GM12878 (cell line): Measurements from ENCODE around the gene COL13A1. TPM values are rescaled to one million over a fixed set of nuclear protein-coding genes. Genes with fewer than 3 reads are reported as not detected.

Source experiments
- ATAC-seq: fragments of 200-7000 bp; cut with Tn5 transposase; 3 replicates; pipeline ENCODE4 v1.9.1; 2020; ENCODE audit warnings: mild to moderate bottlenecking, moderate library complexity
- BruUV-seq: library from RNA; stranded (reverse); fragments of 400-500 nt; replicated peaks from 2 replicates; lab custom pipeline; 2021; lab: Mats Ljungman, UMichigan
- CTCF ChIA-PET: fragments of 300-600 bp; sonication (Branson Sonifier 250); formaldehyde crosslinking; extraction: SDS; loops from one replicate; lab custom pipeline; 2021; ENCODE audit warnings: inconsistent platforms; lab: Yijun Ruan, JAX
- POLR2A ChIA-PET: fragments of 350-600 bp; formaldehyde crosslinking; extraction: SDS; loops from one replicate; lab custom pipeline; 2021; ENCODE audit warnings: inconsistent platforms; lab: Charles Lee
- RAD21 ChIA-PET: fragments of 300-600 bp; sonication (Branson Sonifier 250); formaldehyde crosslinking; loops from one replicate; lab custom pipeline; 2023; ENCODE audit warnings: antibody characterized with exemption; ENCODE audit not compliant: unreplicated experiment; lab: Charles Lee
- SMC1A ChIA-PET: fragments of 300-600 bp; sonication (Branson Sonifier 250); formaldehyde crosslinking; loops from one replicate; lab custom pipeline; 2023; ENCODE audit not compliant: unreplicated experiment, uncharacterized antibody; lab: Charles Lee
- DNase-seq: peaks from one replicate; pipeline ENCODE4 v3.0.0-alpha.2; 2011; ENCODE audit warnings: low read depth, low spot score
- FAIRE-seq: peaks from 3 replicates; lab custom pipeline; 2011; peaks lifted over from hg19 to GRCh38; lab: Jason Lieb, UNC
- H2AFZ ChIP-seq: 2 replicates; pipeline ENCODE4 v1.6.0; 2011; ENCODE audit warnings: low read depth, low read length, control low read depth; ENCODE audit not compliant: control insufficient read depth
- H3K27ac ChIP-seq: 2 replicates; pipeline ENCODE4 v1.5.1; 2011; ENCODE audit warnings: control low read depth; ENCODE audit not compliant: control insufficient read depth, insufficient read depth
- H3K27me3 ChIP-seq, 2 experiments: replicated peaks in 1 of 2; 2 replicates each; pipeline versions ENCODE4 v1.6.0 to v1.6.1; 2011; ENCODE audit warnings: low read length in 1 of 2; ENCODE audit not compliant: control insufficient read depth in 2 of 2, insufficient read depth in 2 of 2
- H3K36me3 ChIP-seq, 2 experiments: 2 replicates each; pipeline ENCODE4 v1.5.1; 2011; ENCODE audit warnings: low read length in 1 of 2; ENCODE audit not compliant: control insufficient read depth in 2 of 2, insufficient read depth in 2 of 2
- H3K4me1 ChIP-seq: 2 replicates; pipeline ENCODE4 v1.6.1; 2011; ENCODE audit warnings: mild to moderate bottlenecking, low read length, moderate library complexity, mixed read lengths; ENCODE audit not compliant: control insufficient read depth, insufficient read depth
- H3K4me2 ChIP-seq: 2 replicates; pipeline ENCODE4 v1.6.0; 2011; ENCODE audit warnings: control low read depth; ENCODE audit not compliant: control insufficient read depth, insufficient read depth
- H3K4me3 ChIP-seq: fragments of 200-600 bp; sonication (generic); 2 replicates; pipeline ENCODE4 v1.5.1; 2016
- H3K79me2 ChIP-seq: 2 replicates; pipeline ENCODE4 v1.6.0; 2011; ENCODE audit warnings: low read length; ENCODE audit not compliant: control insufficient read depth, insufficient read depth
- H3K9ac ChIP-seq: 2 replicates; pipeline ENCODE4 v1.8.0; 2011; ENCODE audit warnings: low read length, control low read depth, mixed read lengths; ENCODE audit not compliant: control insufficient read depth, insufficient read depth
- H3K9me3 ChIP-seq: replicated peaks from 3 replicates; pipeline ENCODE4 v1.5.1; 2011; ENCODE audit warnings: mild to moderate bottlenecking, low read length; ENCODE audit not compliant: control insufficient read depth, insufficient read depth
- H4K20me1 ChIP-seq: 2 replicates; pipeline ENCODE4 v1.6.0; 2011; ENCODE audit not compliant: control insufficient read depth, insufficient read depth
- CHD2 ChIP-seq: IDR thresholded peaks from 2 replicates; pipeline ENCODE4 v1.6.1; 2011; ENCODE audit warnings: low read depth, low read length, improper control_type of control experiment, borderline replicate concordance
- E4F1 ChIP-seq: fragments of 450-650 bp; IDR thresholded peaks from 2 replicates; pipeline ENCODE4 v1.6.1; 2018; ENCODE audit warnings: borderline replicate concordance, mild to moderate bottlenecking; ENCODE audit not compliant: partially characterized antibody
- EZH2 ChIP-seq: IDR thresholded peaks from 2 replicates; pipeline ENCODE4 v1.6.1; 2012; ENCODE audit warnings: low read depth, mild to moderate bottlenecking, control low read depth, inconsistent platforms, low read length, borderline replicate concordance; ENCODE audit not compliant: control insufficient read depth
- RBBP5 ChIP-seq: fragments of 200-600 bp; sonication (generic); conservative IDR thresholded peaks from 2 replicates; pipeline ENCODE4 v1.6.1; 2016
- SMARCA5 ChIP-seq: fragments of 450-650 bp; IDR thresholded peaks from 2 replicates; pipeline ENCODE4 v1.6.1; 2017; ENCODE audit warnings: mild to moderate bottlenecking
- SUZ12 ChIP-seq: fragments of 200-600 bp; sonication (generic); IDR thresholded peaks from one replicate; pipeline ENCODE4 v1.6.1; 2018; ENCODE audit warnings: antibody characterized with exemption, mild to moderate bottlenecking; ENCODE audit not compliant: unreplicated experiment
- ZNF274 ChIP-seq: IDR thresholded peaks from one replicate; pipeline ENCODE4 v1.8.0; 2011; ENCODE audit not compliant: insufficient read length, insufficient read depth
- ZNF384 ChIP-seq: IDR thresholded peaks from 2 replicates; pipeline ENCODE4 v1.6.1; 2012; ENCODE audit warnings: low read depth, mild to moderate bottlenecking, low read length, improper control_type of control experiment, borderline replicate concordance
- ZSCAN29 ChIP-seq: fragments of 450-650 bp; IDR thresholded peaks from 2 replicates; pipeline ENCODE4 v1.6.1; 2017; ENCODE audit warnings: mild to moderate bottlenecking, moderate library complexity
- WGBS: methylation state at CpG from one replicate; pipeline ENCODE4 v1.1.6; 2016; ENCODE audit warnings: low lambda C conversion rate; ENCODE audit not compliant: insufficient replicate concordance, insufficient coverage; ENCODE audit errors: missing lambda C conversion rate; 5-methylcytosine and 5-hydroxymethylcytosine counted together
- in situ Hi-C: fragments of 300-500 bp; cut with MboI; formaldehyde crosslinking; loops from 9 replicates; pipeline ENCODE4 v1.14.3; 2018; ENCODE audit warnings: mixed read lengths
- intact Hi-C: fragments of 100-400 bp; cut with micrococcal nuclease; formaldehyde crosslinking; loops from one replicate; pipeline ENCODE4 v1.14.2; 2022; ENCODE audit not compliant: unreplicated experiment
- polyA plus RNA-seq, 11 experiments: library from polyadenylated mRNA; depleted of rRNA in 4 of 11; unstranded in 6 of 11; stranded (reverse) in 5 of 11; fragments of >200 nt; fragmentation: Nextera tagmentation in 4 of 11; fragmentation: Illumina TruSeq in 1 of 11; extraction: Ambion mirVana in 4 of 11; extraction: Trizol in 1 of 11; gene quantifications; 1 replicate in 1 of 11; 2 replicates in 10 of 11; pipeline versions ENCODE4 v1.2.1 to v1.2.3, GENCODE V29; 2011 to 2016; ENCODE audit warnings: inconsistent platforms in 2 of 11, missing spikeins in 2 of 11, low read depth in 1 of 11
- total RNA-seq, 4 experiments: library from RNA; depleted of rRNA in 3 of 4; stranded (reverse); fragments of >200 nt in 3 of 4; fragmentation: Illumina TruSeq in 1 of 4; extraction: Trizol in 1 of 4; gene quantifications; 2 replicates each; pipeline versions ENCODE4 v1.2.1 to v1.2.3, GENCODE V29; 2013 to 2021
- TF ChIP-seq, protein P1 (sequence below): fragments of 450-650 bp; IDR thresholded peaks from 2 replicates; pipeline ENCODE4 v1.6.1; 2016; ENCODE audit warnings: mild to moderate bottlenecking, moderate library complexity, borderline replicate concordance
- TF ChIP-seq, protein P2 (sequence below): fragments of 450-650 bp; IDR thresholded peaks from 2 replicates; pipeline ENCODE4 v1.6.1; 2016; ENCODE audit warnings: mild to moderate bottlenecking
- TF ChIP-seq, protein P3 (sequence below): fragments of 450-650 bp; IDR thresholded peaks from 2 replicates; pipeline ENCODE4 v1.6.1; 2017; ENCODE audit warnings: low read depth, mild to moderate bottlenecking, moderate library complexity

The COL13A1 gene
- total and polyA plus RNA-seq, 10 of the 15 experiments (the other 5 are each of a cell fraction or from before 2014, with no cell fraction given) = 0.03 to 0.15 (median 0.05) TPM; not detected in 7

DNA sequence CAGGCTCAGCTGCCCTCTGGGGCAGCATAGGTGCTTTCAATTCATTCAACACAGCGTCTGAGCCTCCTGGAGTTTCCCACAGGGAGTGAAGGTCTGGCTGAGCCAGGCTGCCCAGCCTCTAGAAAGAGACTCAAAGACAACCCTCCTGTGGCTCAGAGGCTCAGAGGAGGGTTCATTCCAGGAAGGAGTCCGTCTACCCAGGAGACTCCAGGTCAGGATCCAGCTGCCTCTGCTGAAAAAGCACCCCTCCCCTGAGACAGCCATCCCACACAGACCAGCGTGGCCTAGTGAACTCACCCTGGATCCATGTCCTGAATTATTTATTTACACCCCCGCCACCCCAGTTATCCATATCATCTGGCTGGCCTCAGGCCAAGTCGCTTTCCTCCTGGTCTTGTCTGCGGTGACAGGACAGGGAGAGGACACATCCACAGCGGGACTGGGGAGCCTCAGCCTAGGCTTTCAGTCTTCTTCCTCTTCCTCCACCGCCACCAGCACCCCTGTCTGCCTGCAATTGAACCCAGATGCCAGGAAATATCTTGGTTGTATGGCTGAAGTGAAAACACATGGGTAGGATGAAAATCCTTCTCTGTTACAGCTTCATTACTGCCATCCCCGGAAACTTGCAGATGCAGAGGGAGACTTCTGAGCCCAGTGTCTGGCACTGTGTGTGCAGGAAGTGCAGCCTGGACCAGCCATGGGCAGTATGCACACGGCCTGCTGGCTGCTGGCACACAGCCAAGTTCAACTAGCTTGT lies 44.0 kb upstream of the COL13A1 start (continued):
- TF ChIP-seq CHD2 = no peak
- TF ChIP-seq ZNF384 = no peak
- TF ChIP-seq SUZ12 = no peak
- TF ChIP-seq, protein P1, sequence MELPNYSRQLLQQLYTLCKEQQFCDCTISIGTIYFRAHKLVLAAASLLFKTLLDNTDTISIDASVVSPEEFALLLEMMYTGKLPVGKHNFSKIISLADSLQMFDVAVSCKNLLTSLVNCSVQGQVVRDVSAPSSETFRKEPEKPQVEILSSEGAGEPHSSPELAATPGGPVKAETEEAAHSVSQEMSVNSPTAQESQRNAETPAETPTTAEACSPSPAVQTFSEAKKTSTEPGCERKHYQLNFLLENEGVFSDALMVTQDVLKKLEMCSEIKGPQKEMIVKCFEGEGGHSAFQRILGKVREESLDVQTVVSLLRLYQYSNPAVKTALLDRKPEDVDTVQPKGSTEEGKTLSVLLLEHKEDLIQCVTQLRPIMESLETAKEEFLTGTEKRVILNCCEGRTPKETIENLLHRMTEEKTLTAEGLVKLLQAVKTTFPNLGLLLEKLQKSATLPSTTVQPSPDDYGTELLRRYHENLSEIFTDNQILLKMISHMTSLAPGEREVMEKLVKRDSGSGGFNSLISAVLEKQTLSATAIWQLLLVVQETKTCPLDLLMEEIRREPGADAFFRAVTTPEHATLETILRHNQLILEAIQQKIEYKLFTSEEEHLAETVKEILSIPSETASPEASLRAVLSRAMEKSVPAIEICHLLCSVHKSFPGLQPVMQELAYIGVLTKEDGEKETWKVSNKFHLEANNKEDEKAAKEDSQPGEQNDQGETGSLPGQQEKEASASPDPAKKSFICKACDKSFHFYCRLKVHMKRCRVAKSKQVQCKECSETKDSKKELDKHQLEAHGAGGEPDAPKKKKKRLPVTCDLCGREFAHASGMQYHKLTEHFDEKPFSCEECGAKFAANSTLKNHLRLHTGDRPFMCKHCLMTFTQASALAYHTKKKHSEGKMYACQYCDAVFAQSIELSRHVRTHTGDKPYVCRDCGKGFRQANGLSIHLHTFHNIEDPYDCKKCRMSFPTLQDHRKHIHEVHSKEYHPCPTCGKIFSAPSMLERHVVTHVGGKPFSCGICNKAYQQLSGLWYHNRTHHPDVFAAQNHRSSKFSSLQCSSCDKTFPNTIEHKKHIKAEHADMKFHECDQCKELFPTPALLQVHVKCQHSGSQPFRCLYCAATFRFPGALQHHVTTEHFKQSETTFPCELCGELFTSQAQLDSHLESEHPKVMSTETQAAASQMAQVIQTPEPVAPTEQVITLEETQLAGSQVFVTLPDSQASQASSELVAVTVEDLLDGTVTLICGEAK = no peak

DNA sequence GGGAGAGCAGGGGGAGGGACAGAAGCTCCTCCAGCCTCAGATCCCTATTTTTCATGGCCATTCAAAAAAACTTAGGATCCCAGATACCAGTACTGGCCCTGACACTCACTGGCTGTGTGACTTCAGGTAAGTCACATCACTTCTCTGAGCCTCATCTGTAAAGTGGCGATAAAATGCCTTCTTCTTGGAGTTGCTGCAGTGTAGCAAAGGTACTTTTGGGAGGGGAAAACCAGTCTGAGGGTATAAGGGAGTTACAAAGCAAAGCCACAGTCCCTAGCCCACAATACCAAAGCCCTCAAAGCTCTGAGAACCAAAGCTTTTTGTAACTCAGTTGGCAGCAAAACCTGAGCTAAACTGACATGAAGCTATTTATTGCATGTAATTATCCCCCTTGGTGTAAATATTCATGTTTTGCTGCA lies 43.4 kb upstream of the COL13A1 start:
- peaks cover 5% of the 10 kb centered on the region; the same call in 1 of the 2 replicates for H3K4me1 ChIP-seq
- ATAC-seq (peak; percentile 63), FAIRE-seq (no peak), DNase-seq (no peak)
- intact Hi-C loops = no loop called here
- SMC1A ChIA-PET = interaction anchor here (1.0 to 1.1 kb wide), 2 partner anchors 10 to 29 kb away, joined by 3 read pairs; no protein-coding TSS in a partner anchor
- H3K79me2 ChIP-seq = no peaks in the 10 kb centered on the region
- H3K27ac ChIP-seq = no peak overlapping the region
- H3K27me3 ChIP-seq = peaks cover 2% of the 10 kb centered on the region in 2 experiments; a peak in 3 of 4 replicates
- no peak overlapping the region for H3K4me2 ChIP-seq
- RAD21 ChIA-PET = interaction anchor here (0.8 kb wide), 1 partner anchor 200 kb away, joined by 3 read pairs; no protein-coding TSS in a partner anchor
- H3K9me3 ChIP-seq = no peaks in the 10 kb centered on the region
- no peak overlapping the region for H2AFZ ChIP-seq
- CTCF ChIA-PET = no interaction called here
- H3K9ac ChIP-seq = no peak overlapping the region
- no peaks in the 10 kb centered on the region for H3K36me3 ChIP-seq
- no TSS peak for BruUV-seq
- in situ Hi-C loops = no loop called here
- no peaks in the 10 kb centered on the region for H4K20me1 ChIP-seq
- POLR2A ChIA-PET = no interaction called here
- WGBS = 54% methylated on average over 1 of the region's 1 CpG
- H3K4me3 ChIP-seq = no peak overlapping the region
- TF ChIP-seq ZSCAN29 (no peak), SMARCA5 (peak; percentile 94), RBBP5 (no peak), EZH2 (no peak), E4F1 (no peak), ZNF274 (no peak)
- TF ChIP-seq, protein P2, sequence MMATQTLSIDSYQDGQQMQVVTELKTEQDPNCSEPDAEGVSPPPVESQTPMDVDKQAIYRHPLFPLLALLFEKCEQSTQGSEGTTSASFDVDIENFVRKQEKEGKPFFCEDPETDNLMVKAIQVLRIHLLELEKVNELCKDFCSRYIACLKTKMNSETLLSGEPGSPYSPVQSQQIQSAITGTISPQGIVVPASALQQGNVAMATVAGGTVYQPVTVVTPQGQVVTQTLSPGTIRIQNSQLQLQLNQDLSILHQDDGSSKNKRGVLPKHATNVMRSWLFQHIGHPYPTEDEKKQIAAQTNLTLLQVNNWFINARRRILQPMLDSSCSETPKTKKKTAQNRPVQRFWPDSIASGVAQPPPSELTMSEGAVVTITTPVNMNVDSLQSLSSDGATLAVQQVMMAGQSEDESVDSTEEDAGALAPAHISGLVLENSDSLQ = no peak
- TF ChIP-seq, protein P3, sequence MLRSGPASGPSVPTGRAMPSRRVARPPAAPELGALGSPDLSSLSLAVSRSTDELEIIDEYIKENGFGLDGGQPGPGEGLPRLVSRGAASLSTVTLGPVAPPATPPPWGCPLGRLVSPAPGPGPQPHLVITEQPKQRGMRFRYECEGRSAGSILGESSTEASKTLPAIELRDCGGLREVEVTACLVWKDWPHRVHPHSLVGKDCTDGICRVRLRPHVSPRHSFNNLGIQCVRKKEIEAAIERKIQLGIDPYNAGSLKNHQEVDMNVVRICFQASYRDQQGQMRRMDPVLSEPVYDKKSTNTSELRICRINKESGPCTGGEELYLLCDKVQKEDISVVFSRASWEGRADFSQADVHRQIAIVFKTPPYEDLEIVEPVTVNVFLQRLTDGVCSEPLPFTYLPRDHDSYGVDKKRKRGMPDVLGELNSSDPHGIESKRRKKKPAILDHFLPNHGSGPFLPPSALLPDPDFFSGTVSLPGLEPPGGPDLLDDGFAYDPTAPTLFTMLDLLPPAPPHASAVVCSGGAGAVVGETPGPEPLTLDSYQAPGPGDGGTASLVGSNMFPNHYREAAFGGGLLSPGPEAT = 0 out of 2 replicates have a peak, but pooled peaks have one; percentile 25
